ENCODE data around the gene LRRC52.

Gene LRRC52, protein sequence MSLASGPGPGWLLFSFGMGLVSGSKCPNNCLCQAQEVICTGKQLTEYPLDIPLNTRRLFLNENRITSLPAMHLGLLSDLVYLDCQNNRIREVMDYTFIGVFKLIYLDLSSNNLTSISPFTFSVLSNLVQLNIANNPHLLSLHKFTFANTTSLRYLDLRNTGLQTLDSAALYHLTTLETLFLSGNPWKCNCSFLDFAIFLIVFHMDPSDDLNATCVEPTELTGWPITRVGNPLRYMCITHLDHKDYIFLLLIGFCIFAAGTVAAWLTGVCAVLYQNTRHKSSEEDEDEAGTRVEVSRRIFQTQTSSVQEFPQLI

DNA sequence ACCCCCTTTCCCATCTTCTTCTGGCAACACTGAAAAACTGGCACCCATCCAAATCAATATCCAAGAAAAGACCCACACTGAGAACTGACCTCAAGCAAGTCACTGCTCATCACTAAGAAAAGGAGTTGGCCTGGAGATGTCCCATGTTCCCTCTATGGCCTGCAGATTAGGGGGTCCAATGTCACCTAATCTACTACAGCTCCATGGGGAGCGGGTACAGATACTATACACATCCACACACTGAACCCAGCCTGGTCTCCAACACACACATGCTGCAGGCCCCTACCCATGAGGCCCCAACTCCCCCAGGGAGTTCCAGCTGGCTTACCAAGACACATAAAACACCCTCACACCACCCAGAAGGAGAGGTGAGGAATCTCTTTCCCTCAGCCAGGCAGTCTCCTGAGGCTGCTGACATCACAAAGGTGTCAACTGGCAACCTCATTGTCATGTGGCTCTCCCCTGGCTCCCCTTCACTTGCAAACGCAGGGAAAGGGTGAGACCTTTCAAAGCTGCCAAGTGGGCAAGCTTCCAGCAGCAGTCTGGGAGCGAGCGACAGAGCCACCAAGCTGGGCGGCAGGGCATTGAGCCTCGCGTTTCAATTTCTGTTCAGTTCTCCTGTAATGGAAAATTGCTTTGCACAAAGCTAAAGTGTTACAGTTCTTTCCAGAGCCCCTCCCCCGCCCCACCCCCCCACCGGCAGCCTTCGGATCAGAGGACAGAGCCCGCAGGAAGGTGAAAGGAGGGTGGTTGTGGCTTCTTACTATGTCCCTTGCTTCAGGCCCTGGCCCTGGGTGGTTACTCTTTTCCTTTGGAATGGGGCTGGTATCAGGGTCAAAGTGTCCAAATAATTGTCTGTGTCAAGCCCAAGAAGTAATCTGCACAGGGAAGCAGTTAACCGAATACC, at the start of gene LRRC52:
LRRC52 (plus strand) TSS at position 469 of the 907 bp plus-strand sequence; CDS start at position 766, 297 bp downstream.
- no peak for DNase-seq

DNA sequence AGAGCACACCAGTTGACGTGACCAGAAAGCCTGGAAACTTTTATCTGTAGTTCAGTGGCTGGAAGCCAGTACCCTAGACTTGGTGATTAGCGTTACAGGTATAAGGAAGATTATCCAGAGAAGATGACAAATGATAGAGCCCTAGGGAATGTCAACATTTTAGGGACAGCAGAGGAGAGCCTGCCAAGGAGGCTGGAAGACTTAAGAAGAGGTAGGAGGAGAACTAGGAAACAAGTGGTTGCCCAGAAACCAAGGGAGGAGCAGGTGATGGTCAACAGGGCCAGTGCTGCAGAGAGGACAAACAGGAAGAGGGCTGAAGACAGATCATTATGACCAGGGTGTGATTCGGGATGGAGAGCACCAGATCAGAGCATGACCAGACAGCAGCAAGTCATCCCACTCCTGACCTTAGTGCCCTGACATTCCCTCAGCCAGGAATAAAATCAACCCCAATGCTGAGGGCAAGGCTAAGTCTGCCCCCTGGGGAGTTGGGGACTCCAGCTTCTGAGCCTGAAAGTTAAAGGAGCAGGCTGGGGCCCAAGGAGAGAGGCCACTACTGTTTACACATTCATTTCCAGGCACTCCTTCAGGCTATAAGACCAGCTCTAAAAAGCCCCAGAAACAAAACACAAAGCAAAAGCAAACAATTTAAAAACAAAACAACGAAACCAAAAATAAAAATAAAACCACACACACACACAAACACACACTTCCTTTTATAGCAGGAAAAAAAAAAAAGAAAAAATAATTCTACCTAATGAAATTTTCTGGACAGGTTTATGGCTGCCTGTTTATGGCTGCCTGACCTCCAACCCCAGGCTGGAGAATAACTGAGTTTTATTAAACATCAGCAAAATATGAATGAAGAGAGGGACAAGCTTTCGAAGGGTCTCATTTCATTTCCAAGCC, 48.6 kb upstream of the LRRC52 start:
- DNase-seq, result no peak

DNA sequence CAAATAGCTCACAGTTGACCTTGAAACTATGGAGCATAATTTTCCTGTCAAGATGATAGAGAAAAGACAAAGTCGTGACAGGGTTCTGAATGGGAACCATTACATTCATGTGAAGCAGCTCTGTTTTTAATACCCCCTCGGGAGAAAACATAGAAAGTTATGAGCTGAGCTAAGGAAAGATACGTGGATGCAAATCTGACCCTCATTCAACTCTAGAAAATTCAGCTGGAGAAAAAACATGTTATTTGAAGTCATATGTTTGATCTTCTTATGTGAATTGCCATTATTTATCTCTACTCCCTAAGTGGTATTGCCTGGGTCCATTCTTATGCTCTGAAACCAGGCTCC, 48.0 kb upstream of the LRRC52 start:
- DNase-seq, result no peak

DNA sequence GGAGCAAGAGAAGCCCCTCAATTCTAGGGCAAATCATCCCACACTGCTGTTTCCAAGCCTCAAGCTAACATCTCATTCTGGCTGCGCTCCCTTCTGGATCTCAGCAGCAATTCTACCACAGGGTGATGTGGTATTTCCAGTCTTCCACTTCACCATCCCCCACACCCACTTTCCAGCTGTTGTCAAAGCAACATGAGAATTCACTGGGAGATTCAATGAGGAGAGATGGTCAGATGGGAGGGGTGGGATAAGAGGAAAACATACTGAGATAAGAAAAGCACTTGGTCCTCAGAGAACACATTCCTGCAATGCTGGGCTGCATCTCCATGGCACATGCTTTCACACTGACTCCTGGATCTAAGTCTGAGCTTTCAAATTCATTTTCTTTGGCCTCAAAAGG, 47.3 kb upstream of the LRRC52 start:
- DNase-seq, result no peak

DNA sequence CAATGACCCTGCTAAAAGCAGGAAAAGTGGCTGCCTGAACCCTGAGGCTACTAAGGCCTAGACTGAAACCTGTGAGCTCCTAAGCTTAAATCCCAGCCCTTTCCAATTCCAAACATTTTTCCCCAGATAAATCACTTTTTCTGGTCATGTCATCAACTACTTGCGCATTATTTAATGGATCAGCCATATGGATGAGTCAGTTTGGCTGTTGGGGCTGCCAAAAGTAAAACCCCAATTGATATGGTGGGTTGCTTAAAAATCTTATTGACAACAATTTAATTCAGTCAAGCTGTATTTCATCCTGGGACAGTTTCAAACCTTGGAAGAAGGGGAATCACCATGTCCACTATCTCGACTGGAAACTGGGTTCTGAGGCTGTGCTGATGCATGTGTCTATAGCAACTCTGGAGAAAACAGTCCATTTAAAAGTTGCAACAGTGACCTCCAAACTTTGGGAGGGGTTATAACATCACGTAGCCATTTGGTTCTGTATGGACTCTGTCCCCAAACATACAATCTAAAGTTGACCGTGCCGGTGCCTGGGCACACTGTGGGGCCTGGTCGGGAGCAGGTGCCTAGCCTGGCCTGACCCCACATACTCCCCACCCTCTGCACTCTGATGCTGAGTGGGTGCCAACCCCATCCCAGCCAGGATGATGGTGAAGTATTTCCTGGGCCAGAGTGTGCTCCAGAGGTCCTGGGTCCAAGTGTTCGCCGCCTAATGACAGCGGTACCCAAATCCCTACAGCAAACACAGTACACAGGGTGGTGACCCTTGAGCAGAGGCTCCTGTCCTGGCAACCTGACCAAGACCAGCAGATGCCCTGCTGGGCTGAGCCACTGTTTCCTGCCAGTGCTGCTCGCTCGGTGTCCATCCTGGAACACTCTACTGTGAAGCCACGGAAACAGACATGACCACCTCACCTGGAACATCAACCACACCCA, 46.5 kb upstream of the LRRC52 start:
- no peak for DNase-seq

DNA sequence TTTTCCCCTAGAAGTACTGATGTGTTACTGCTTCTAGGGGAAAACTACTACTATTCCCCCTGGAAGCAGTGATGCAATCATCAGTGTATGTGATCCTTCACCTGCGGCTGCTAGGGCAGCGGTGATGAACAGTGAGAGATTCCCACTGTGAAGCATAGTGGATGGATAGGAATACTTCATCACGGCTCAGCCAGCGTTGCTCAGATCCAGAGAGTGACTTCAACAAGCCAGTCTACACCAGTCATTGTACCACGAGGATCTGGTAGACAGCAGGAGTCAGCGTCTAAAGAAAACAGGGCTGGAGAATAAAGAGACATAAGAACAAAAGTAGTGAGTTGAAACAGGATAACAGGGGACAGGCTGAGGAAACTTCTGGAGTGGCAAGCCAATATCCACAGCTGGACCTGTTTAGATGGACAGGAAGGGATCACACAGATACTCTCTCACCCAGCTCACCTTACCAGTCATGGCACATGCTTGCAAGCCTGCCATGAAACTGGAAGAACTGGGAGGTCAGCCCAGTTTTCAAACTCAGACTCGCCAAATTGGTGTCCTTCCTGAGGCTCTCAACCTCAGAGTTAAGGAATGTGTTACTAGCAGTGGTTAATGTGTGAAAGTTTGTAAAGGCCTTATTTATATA, 42.4 kb upstream of the LRRC52 start:
- no peak for DNase-seq

DNA sequence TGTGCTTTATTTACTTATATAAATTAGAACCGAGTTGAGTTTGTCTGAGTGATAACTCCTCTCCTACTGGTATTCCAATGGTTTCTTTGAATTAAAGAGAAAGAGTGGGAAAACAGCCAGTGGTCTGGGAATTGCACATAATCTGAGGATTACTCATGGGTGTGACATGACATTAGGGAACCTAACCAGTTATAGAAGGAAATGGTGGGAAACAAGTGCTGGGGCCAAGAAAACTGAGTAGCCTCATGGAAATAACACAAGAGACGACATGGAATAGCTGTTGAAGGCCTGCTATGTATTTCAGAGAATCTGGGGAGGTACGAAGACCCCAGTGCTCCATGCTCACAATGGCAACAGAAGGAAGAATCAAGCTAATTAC, 41.8 kb upstream of the LRRC52 start:
- no peak for DNase-seq

DNA sequence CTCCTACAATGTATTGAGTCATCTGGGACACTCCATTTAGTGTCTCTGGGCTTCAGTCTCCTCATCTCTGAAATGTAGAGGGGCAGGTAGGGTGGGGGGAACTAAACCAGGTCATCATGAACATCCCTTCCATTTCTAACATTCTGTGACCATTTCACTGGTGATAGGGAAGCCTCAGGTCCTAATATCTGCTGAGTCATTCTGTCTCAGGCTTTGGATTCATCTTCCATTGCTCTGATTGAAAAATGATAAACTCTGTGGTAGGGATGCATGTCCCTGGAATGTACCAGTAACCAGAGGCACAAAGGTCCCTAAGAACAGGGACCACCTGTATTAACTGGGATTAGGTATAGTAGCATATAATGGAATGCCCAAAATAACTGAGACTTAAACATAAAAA, 36.2 kb upstream of the LRRC52 start:
- no peak for DNase-seq

DNA sequence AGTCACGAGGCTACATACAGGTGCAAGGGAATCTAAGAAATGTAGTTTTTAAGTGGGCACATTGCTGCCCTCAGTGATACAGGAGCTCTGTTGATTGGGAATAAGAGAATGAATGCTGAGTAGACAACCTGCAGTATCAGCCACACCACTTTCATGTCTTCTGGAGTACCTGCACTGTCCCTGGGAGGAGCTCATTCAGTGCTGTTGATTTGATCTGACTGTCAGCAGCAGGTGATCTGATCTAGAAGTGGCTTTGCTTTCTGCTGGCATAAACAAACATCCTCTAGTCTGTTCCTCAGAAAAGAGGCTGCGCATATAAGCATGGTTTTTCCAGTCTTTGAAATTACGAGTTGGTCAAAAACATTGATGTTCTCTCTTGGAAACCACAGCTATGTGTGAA, 35.5 kb upstream of the LRRC52 start:
- DNase-seq, result no peak

DNA sequence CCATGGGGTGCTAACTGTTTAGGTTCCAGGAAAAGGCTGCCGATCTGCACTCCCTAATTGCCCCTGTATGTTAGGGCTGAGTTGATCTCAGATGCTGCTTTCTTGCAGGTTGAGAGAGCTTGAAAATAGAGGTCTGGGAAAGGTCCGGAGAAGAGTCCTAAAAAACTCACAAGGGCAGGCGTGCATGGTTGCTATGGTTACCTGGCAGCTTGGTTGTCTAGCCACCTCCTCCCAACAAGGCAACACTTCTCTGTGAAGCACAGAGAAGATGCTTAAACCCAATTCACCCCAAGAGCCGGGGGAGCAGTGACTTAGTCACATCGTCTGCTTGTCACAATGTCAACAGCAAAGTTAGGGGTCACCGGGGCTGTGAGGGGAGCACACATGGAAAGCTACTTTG, 31.0 kb upstream of the LRRC52 start:
- no peak for DNase-seq

DNA sequence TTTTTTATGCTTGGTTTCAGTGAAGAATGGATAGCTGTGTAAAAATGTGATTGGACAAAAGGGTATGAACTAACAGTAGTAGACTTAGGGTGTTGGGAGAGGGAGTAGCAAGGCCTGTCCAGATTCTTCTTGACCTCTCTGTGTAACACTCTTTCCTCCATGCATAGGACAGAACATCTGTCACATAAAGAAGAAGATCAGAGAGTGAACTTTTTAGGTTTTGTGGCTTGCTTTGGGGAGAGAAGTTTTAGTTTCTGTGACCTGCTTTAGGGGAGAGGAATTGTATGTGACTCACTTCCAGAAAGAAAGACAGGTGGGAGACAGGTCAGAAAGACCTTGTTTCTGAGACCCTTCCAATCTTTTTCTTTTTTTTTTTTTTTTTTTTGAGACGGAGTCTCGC, 27.3 kb upstream of the LRRC52 start:
- DNase-seq, result no peak

DNA sequence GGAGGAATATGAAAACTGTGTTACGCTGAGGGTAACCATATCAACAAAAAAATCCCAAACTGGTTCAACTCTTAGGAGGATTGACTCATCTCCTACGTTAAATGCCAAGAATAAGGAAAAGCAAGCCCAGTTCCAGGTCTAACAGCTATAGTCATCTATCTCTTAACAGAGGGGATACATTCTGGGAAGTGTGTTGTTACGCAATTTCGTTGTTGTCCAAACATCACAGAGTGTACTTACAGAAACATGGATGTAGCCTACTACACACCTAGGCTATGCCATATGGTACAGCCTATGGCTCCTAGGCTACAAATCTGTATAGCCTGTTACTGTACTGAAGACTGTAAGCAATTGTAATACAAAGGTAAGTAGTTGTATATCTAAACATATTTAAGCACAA, 23.2 kb upstream of the LRRC52 start:
- no peak for DNase-seq

DNA sequence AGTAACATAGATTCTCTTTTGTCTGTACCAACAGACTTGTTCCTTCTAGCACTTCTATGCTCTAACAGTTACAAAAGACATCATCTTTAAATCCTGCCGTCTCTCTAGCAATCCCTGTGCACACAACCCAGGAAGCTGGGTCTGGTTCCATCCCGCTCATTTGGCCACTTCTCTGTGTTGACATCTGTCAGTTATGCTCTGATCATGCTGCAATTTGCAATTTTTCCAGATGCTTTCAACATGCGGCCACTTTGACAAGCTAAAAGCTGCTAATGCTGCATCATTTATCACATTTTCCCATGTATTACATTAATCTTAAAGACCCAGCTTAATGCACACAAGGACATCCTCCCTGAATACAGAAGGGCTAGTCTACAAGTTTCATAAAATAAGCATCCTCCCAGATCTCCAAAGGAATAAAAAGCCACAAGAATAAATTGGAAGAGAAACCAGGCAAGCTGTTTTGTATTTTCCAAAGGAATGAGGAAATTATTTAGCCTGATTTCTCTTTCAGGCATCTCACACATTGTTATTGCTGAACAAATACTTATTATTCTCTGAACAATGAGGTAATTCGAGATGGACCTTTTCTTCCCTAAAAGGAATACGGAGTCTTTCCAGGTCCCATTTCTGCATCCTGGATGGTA, 19.0 kb upstream of the LRRC52 start:
- DNase-seq, result no peak

DNA sequence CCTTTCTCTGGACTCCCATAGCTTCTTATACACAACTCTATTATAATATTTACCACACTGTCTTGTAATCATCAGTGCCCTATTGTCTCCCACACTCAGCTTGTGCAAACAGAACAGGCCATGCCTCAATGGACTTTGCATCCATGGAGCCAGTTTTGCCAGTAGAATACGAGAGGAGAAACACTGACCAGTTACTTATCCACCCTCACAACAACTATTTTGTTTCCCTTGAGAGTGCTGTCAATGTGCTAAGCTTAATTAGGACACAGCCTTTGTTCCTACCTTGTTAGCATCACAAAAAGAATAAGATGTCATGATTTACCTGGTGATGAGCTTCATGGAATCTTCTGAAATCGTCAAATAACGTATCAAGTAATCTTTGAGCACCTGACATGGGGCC, 18.1 kb upstream of the LRRC52 start:
- DNase-seq, result no peak

DNA sequence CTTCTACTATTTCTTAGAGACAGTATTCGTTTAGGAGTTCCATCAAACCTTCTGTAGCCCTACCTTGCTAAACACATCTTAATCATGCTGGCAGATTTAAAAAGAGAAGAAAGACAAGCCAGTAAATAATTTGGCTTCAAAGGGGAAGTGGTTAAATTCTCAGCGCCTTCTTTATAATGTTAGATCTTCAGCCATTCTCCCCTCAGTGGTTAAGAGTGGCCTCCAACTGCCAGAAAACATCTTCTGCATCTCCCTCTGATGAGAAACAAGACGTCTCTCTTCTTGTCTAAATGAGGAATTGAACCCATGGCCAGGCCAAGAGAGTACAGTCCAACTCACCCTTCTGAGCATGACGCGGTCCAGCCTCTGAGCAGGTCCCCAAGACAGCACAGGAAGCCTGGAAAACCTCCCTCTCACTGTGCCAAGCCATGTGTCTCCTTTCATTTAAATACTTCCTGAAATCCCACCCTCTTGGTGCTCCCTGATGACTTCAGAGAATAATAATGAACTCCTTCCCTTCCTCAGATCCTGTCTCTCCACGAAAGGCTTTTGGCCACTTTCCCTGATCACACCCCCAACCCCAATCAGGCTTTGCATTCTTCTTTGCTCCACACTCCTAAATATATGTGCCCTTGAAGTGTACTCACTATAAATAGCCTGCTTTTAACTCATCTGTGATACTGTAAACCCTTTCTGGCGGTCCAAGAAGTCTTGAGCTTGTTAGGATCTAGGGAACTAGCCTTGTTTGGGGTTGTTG, 16.4 kb upstream of the LRRC52 start:
- DNase-seq, result no peak

DNA sequence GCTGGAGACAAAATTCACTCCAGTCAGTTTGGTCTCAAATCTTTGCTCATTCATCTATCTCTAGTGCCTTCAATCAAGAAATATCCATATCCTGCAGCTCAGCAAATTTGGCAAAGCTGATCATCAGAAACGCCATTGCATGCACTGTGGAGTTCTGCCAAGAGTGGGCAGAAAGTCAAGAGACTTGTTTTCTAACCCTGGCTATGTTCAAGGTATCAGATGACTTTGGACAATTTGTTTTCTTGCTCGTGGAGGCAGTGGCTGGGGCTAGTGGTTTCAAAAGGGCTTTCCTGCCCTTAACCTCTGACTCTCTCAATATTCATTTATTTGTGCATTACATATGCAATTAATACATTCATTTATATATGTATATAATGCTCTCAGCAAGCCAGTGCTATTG, 12.8 kb upstream of the LRRC52 start:
- DNase-seq, result no peak

DNA sequence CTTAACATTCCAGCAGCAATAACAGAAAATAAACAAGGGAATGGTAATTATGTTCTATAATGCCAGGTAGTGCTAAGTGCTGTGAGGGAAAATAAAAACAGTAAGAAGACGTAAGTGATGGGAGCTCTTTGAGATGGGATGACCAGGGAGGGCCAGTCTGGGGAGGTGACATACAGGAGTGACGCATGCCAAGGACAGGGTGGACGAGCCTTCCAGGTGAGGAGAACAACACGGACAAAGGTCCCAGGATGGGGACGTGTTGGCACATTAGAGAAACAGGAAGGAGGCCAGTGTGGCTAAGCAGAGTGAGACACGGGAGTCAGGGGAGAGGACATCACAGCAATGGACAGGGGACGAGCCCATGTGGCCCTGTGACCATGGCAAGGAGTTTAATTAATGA, 11.7 kb upstream of the LRRC52 start:
- no peak for DNase-seq

DNA sequence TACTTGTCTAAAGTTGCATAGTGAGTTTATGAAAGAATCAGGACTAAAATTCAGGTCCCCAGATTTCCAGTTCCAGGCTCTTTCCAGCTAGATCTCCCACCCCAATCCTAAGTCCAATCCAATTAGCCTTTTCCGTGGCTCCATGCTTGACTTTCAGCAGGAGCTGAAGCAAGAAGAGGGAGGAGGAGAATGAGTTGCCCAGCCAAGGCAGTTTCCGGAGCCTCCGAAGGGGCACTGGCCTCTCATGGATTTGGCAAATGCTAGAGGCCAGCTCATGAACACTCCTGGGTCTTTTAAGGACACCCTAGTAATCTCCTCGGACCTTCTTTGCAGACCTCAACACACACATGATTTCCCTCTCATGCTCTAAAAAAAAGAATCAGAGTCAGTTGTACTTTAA, 10.5 kb upstream of the LRRC52 start:
- no peak for DNase-seq

DNA sequence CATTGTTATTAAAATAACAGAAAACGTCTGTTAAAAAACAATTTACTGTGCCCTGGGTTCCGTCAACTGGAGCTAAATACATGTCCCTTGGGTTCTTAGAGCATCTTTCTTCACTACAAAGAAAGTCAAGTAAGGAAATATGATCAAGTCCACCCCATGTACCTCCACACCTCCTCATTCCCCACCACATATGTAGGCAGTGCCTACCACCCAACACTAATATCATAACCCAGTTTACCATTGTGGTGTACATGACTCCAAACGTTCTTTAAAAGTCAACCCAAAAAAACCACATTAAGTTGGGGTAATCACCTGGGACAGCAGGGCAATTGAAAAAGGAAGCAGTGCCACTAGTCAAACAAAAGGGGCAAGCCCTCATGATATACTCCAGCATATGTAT, 7.8 kb upstream of the LRRC52 start:
- no peak for DNase-seq

DNA sequence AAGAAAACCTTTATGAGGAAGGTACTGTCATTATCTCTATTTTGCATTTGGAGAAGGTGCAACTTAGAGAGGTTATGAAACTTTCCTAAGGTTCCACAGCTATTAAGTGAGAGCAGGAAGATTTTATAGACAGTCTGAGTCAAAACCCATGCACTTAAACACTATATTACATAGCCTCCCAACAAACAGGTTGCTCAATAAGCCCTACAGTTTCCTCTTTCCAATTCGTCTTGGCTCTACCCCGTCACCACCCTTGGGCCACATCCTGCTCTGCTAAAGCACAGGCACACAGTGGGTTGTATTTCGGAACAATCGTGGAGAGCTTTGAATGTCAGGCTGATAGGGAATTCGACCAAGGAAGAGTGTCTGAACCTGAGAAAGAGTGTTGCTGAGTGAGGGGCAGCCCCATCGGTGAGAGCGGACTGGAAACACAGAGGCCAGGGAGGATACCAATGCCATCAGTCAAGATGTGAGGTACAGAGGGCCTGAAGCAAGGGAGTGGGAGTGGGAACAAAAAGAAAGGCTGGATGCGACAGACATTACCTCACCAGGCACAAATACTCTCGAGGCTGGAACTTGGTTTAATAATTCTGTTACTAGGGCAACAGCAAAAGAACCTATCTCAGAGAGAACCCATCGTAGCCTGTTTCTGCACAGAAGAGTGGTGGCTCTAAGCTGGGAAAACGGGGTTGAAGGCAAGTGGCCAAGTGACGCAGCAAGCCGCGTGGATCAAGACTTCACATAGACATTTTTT, 6.3 kb upstream of the LRRC52 start:
- peak; percentile 25 to 26 for DNase-seq

Data from AML-193 (cell line).